Hematopoietic multipotent progenitor cell treated with erythropoietin and hydrocortisone succinate and interleukin-3 and kit ligand, for 6 days (in vitro differentiated cells): ENCODE measurements around the gene KRTAP9-7.

Source experiments
- DNase-seq: peaks from one replicate; pipeline ENCODE4 v3.0.0-alpha.2; 2015

KRTAP9-7 gene

GRCh38 chr17:41322903-41323895, 47.7 kb downstream of the KRTAP9-7 start:
- no peak for DNase-seq

GRCh38 chr17:41324180-41325075, 48.9 kb downstream of the KRTAP9-7 start:
- DNase-seq, result no peak

DNA sequence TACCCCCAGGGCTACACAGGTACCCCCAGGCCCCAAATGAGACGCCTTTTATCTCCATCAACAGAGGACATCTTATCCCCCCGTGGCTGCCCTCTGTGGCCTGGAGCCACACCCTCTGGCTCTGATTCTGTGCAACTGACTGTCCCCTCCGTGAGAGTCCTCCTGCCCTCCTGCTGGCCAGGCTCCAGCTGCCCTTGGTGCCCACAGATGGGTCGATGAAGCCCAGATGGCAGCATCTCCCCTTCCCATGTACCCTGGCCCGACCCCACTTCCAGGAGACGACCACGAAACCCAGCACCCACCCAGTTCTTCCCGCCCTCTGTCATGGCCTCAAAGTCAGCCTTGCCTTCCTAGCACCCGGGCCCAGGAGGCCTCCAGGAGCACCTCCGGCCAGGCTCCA, 49.6 kb downstream of the KRTAP9-7 start:
- DNase-seq, result no peak

DNA sequence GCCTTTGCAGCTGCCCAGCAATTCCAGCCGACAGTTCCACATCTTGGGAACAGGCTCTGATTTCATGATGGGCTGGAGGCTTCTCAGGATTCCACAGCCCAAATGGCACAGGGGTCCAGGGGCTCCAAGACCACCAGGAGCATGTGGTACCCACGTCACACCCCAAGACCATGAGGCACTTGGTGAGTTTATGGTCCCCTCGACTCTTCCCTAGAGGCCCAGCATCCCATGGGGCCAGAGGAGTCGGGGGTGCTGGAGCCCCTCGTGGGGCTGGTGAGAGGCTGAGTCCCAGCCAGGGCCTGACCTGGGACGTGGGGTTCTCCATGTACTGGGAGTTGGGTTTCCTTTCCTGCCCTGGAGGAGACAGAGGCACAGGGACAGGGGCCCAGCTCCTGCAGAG, 50.1 kb downstream of the KRTAP9-7 start:
- no peak for DNase-seq
